NCI-H2196 treated with DMSO at 0.1 percent for 48 hours (cell line): ENCODE results near the gene CCT7.
"Not testable (repeated sequence)": the region's sequence is repeated elsewhere in the genome, so short reads cannot be mapped to it uniquely, and the experiment has no call there.

Experiments used
- DNase-seq: peaks from one replicate; lab custom pipeline; 2025; ENCODE audit not compliant: unreplicated experiment; lab: John Stamatoyannopoulos, UW

CCT7 gene

DNA sequence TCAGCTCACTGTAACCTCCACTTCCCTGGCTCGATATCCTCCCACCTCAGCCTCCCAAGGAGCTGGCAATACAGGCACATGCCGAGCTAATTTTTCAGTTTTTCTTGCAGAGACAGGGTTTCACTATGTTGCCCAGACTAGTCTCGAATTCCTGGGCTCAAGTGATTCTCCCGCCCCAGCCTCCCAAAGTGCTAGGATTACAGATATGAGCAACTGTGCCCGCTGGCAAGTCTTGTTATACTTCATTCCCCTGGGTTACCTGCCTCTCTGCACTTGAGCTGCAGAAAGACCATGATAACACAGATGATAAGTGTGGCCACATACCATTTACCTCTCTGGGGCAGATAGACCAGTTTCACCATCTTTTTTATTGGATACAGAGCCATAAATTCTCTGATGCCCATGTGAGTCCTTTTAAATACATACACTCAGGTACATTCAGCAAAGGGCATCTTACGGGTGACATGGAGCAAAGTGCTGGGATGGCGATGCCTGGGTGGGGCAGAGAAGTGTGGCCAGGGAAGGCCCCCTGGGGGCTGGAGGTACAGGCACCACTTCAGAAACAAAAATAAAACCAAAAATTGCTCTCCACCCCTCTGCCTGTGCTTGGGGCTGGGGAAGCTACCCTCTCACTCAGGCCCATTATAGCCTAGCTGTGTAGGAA is 20.4 kb downstream of the CCT7 start:
- DNase-seq = no peak

DNA sequence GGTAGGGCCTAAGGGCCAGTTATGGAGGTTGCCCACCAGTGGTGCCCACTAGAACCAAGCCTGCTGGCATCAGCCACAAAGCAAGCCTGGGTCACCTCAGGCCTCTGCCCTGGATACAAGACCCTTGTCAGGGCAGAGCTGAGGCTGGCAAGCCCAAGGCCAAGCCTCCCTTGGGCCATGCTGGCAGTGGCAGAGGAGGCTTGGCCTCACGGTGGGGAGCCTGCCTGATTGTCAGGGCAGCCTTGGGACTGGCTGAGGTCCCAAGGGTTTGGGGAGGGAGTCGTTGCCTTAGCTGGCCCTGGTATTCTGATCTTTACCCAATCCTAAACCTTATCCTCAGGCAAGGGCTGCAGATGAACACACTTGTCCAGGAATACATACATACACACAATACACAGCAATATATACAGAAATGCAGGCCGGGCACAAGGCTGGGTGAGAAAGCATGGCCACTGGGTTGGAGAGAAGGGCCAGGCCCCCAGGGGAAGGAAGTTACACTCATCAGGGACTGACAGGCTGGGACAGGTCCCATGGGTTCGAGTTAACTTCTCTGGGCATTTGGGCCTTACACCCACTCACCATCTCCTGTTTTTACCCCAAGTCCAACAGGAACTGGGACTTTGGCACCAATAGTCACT is 21.0 kb downstream of the CCT7 start:
- DNase-seq = no peak

DNA sequence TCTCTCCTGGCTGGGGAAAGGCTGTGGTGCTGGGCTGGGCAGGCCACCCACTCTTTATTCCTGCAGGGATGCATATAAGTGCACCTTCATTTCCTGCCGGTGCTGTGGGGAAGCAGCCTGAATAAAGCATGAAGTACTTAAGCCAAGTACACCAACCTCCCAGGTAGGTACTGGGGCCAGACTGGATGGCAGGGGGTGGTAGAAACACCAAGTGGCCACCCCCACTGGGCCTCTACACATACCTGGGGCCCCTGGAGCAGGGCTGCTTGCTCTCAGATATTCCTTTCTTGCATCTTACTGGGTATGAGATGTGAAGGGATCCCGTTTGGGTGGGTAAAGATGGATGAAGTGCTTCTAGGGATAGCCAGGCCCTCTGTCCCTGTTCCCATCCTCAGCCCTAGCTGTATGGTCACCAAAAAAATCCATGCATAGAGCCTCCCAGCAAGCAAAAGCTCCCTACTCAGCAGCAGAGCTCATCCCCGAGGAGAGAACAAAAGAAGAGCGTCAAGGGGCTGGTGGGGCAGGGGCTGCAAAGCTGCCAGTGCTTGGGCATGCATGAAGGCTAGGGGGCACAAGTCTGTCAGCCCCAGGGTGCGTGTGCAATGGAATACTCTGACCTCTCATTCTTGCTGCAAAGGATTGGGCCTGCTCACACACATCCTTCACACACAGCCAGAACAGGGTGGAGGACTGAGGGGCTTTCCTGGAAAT is 22.0 kb downstream of the CCT7 start:
- DNase-seq = no peak

- no peak for DNase-seq
Observed at GRCh38 chr2:73256618-73256922, 22.5 kb downstream of the CCT7 start.

GRCh38 chr2:73257021-73257420 is 22.9 kb downstream of the CCT7 start:
- DNase-seq = no peak

DNA sequence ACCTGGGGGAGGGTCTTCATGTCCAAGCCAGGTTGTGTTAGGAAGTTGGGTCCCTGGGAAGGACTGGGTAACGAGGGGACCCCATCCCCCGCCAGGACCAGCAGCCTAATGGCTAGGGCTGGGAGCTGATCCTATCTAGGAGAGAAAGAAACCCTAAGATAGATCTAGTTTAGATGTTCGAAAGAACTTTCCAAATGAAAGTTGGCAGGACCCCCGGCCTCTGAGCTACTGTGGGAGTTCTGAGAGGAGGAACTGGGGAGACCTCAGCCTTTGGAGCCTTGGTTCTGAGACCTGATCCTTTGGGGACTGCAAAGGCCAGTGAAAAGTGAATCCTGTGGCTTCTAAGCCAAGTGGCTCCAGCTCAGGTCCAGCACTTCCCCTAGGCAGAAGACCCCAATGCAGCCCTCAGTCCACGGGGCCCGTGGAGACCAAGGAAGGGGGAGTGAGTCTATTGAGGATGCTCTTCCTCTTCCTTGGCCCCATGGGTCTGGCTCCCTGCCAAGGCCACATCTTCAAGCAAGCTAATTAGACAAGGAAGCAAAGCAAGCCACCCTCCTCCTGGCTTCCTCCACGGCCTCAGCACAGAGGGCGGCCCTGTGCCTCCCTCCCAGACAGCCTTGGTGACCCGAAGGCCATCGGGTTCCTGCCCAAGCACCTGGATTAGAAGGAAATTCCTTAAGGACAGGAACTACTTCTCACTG is 23.5 kb downstream of the CCT7 start:
- no peak for DNase-seq

- no peak for DNase-seq
Observed at GRCh38 chr2:73258186-73258912, 24.2 kb downstream of the CCT7 start.

DNA sequence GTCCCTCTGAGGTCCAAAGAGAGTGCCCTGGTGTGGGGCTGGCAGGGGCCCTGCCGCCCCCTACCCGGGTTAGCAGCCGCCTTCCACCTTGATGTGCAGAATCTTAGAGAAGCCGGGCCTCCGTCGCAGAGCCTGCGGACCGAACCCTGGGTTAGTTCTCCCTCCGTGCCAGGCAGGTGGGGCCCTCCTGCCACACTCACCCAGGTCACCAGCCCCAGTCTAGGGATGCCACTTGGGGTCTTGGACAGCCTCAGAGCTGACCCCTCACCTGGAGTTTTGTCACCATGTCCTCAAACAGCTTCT is 24.8 kb downstream of the CCT7 start:
- no peak for DNase-seq

GRCh38 chr2:73259276-73259675 is 25.2 kb downstream of the CCT7 start:
- DNase-seq = no peak

- DNase-seq = no peak
Observed at GRCh38 chr2:73259704-73260337, 25.7 kb downstream of the CCT7 start.

- DNase-seq = no peak
Observed at GRCh38 chr2:73260338-73260984, 26.4 kb downstream of the CCT7 start.

- DNase-seq = no peak
Observed at GRCh38 chr2:73262108-73262651, 28.1 kb downstream of the CCT7 start.

- DNase-seq = not testable (repeated sequence)
Observed at GRCh38 chr2:73262691-73263429, 28.8 kb downstream of the CCT7 start.

DNA sequence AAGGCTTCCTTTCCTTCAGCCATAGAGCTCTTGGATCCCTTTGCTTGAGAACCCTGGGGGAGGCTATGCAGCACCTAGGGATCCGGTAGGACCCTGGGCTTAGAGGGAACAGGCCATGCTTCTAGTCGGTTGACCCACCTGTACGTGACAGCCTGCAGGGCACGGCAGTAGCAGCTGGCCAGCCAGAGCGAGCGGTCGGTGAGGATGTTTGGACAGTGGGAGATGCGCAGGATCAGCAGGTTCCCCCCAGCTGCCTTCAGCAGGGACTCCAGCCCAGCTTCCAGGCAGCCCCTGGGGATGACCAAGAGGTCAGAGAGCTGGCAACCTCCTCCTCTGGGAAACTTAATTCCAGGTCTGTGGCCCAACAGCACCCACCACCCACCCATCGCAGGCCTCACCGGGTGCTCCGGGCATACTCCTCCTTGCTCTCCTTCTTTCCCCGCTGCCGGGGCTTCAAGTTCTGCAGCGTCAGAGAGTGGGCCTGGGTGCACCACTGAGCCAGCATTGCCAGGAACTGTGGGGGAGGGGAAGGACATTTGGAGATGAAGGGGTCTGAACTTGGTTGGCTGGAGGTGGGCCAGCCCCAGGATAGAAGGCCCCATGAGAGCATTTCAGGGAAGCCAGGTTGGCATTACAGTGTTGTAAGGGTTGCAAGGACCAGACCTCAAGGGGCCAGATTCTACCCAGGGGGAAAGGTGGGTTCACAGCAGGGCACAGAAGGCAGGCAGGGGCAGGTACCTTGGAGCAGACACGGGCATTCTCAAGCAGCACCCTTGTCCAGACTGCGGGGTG is 29.6 kb downstream of the CCT7 start:
- DNase-seq = no peak

- DNase-seq = no peak
Observed at GRCh38 chr2:73264332-73264606, 30.2 kb downstream of the CCT7 start.

GRCh38 chr2:73264783-73265182 is 30.7 kb downstream of the CCT7 start:
- DNase-seq = no peak

DNA sequence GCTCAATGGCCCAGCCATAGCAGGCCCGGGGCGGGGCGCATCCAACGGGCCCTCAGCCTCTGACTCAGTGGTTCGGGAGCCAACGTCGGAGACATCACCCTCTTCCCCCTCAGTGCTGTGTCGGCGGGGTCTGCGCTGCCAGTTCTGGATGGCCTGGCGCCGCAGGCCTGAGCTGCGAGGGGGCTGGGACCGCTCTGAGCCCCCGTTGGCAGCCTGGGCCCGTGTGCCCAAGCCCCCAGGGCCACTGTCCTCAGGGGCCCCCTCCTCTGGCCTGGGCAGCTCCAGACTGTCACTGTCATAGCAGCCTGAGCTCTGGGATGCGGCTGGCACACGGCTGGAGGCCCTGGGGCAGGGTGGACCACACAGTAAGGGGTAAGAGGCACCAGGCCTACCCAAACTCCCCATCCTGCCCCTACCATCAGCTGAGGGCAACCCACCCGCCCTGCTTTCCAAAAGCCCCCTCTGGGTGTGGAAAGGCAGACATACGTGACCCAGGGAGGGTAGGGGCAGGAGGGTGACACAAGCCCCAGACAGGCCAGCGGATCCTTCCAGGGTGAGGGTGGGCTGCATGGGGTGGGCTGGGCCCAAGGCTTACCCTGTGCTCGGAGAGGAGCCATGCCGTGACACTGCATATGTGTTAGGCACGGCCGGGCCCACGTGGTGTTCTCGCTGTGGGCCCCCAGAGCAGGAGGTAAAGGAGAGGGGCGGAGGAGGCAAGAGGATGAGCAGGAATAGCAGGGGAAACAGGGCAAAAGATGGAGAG is 31.4 kb downstream of the CCT7 start:
- no peak for DNase-seq
